GM12801 (cell line): Measurements from ENCODE around the gene RAX2.

Experiments
- CTCF ChIP-seq: IDR thresholded peaks from one replicate; pipeline ENCODE4 v1.5.1; 2011; ENCODE audit warnings: control low read depth; ENCODE audit not compliant: insufficient read length; ENCODE audit errors: extremely low read depth

RAX2 gene

GRCh38 chr19:3785451-3785937 is 13.5 kb upstream of the RAX2 start:
- TF ChIP-seq CTCF: no peak

GRCh38 chr19:3784607-3785450 is 12.8 kb upstream of the RAX2 start:
- TF ChIP-seq CTCF: no peak

GRCh38 chr19:3783660-3784584 is 11.9 kb upstream of the RAX2 start:
- TF ChIP-seq CTCF: no peak

DNA sequence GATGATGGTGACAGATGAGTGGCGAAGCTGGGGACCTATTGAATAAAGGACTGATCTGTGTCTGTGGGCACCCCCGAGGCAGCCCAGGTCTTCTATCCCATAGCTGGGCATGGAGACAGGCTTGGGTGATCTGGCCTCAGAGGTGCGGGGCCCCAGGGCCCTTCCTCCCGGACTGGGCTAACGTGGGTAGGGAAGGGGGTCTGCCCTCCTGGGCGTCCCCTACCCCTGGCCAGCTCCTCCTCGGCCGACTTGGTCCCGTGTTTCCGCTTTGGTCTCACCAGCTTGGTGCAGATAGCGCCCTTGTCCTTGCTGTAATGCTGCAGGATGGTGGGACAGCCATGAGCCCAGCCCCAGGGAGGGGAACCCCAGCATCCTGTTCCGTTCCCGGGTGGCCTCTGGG is 10.9 kb upstream of the RAX2 start:
- no peak for TF ChIP-seq CTCF

DNA sequence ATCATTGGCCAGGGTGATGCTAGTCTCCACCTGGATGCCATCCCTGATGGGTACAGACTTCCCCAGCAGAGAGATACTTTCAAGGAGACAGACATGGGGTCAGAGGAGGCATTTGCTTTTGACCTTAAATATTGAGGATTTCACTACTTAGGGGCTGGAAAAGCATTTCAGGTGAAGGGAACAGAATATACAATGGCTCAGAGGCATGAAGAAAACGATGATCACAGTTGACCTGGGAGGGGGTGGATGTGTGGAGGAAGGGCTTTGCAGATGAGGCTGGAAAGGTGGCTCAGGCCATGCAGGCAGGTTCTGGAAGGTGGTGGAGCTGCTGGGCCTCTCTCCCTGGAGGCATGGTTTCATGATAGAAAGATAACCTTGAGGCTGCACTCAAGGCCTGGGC is 10.3 kb upstream of the RAX2 start:
- no peak for TF ChIP-seq CTCF

DNA sequence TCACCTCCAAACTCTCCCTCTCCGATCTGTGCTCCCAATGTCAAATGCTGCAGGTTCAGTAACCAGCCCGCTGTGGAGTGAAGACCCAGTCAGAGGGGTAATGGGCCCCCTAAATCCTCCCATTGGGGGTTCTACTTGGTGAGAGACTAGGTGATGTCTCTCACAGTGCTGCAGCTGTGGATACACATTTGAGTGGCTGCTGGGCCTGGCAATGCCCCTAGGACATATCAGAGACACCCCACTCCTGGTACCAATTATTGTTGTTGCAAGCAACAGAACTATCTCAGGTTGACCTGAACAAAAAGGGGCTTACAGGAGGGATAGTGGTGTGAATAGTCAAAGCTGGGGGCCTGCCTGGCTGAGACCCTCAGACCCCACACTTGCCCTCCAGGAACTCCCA is 9.6 kb upstream of the RAX2 start:
- no peak for TF ChIP-seq CTCF

- no peak for TF ChIP-seq CTCF
Measured at GRCh38 chr19:3780786-3781304, 8.8 kb upstream of the RAX2 start.
